CD14-positive monocyte (primary cell): Measurements from ENCODE around the gene TGDS. TPM values are rescaled to one million over a fixed set of nuclear protein-coding genes. Genes with fewer than 3 reads are reported as not detected.

Experiments used
- DNase-seq, 3 donors: peaks; one replicate each; pipeline ENCODE4 v3.0.0-alpha.2; 2011 to 2022
- H2AFZ ChIP-seq: 2 replicates; pipeline ENCODE4 v1.6.0; 2012; ENCODE audit warnings: mild to moderate bottlenecking, low read depth, low read length, inconsistent platforms; ENCODE audit not compliant: insufficient read depth, poor library complexity, severe bottlenecking
- H3K27ac ChIP-seq, 2 donors: 1 replicate in 1 of 2; 2 replicates in 1 of 2; pipeline ENCODE4 v1.5.1; 2012 to 2013; ENCODE audit warnings: low read length in 2 of 2, control low read depth in 1 of 2, inconsistent platforms in 1 of 2, low read depth in 1 of 2, mild to moderate bottlenecking in 1 of 2
- H3K27me3 ChIP-seq, 2 donors: one replicate each; pipeline versions ENCODE4 v1.6.0 to v1.6.1; 2011 to 2013; ENCODE audit warnings: low read length in 2 of 2; ENCODE audit not compliant: control insufficient read depth in 2 of 2, insufficient read depth in 2 of 2
- H3K36me3 ChIP-seq, 2 donors: replicated peaks in 1 of 2; 1 replicate in 1 of 2; 2 replicates in 1 of 2; pipeline versions ENCODE4 v1.5.1 to v1.6.1; 2012 to 2013; ENCODE audit warnings: low read length in 2 of 2, control low read depth in 1 of 2, inconsistent platforms in 1 of 2, mild to moderate bottlenecking in 1 of 2; ENCODE audit not compliant: insufficient read depth in 2 of 2, control insufficient read depth in 1 of 2
- H3K4me1 ChIP-seq, 2 donors: 1 replicate in 1 of 2; 2 replicates in 1 of 2; pipeline versions ENCODE4 v1.5.1 to v1.6.1; 2012 to 2013; ENCODE audit warnings: low read length in 2 of 2, control low read depth in 1 of 2, inconsistent platforms in 1 of 2, mild to moderate bottlenecking in 1 of 2, moderate library complexity in 1 of 2; ENCODE audit not compliant: insufficient read depth in 2 of 2, control insufficient read depth in 1 of 2
- H3K4me2 ChIP-seq: replicated peaks from 2 replicates; pipeline ENCODE3; 2012; ENCODE audit warnings: low read length, moderate library complexity, mild to moderate bottlenecking; ENCODE audit not compliant: poor library complexity, severe bottlenecking; ENCODE audit errors: extremely low read depth
- H3K4me3 ChIP-seq, 3 experiments: fragments of 200-600 bp in 1 of 3; sonication (generic) in 1 of 3; replicated peaks in 1 of 3; 1 replicate in 2 of 3; 2 replicates in 1 of 3; pipeline ENCODE4 v1.5.1; 2011 to 2013; ENCODE audit warnings: low read length in 3 of 3, mild to moderate bottlenecking in 3 of 3, control low read depth in 2 of 3, low read depth in 2 of 3, inconsistent platforms in 1 of 3, moderate library complexity in 1 of 3
- H3K79me2 ChIP-seq: 2 replicates; pipeline ENCODE4 v1.6.0; 2012; ENCODE audit warnings: mild to moderate bottlenecking, control low read depth, inconsistent platforms, low read length, moderate library complexity; ENCODE audit not compliant: insufficient read depth
- H3K9ac ChIP-seq: 2 replicates; pipeline ENCODE4 v1.6.0; 2017; ENCODE audit warnings: low read length, mild to moderate bottlenecking; ENCODE audit not compliant: insufficient read depth, poor library complexity, severe bottlenecking
- H3K9me3 ChIP-seq, 2 donors: replicated peaks in 1 of 2; 1 replicate in 1 of 2; 2 replicates in 1 of 2; pipeline versions ENCODE4 v1.5.1 to v1.6.1; 2012 to 2013; ENCODE audit warnings: low read length in 2 of 2, control low read depth in 1 of 2; ENCODE audit not compliant: control insufficient read depth in 1 of 2, insufficient read depth in 1 of 2
- H4K20me1 ChIP-seq: 2 replicates; pipeline ENCODE4 v1.6.0; 2012; ENCODE audit warnings: mild to moderate bottlenecking, low read length, control low read depth, moderate library complexity; ENCODE audit not compliant: insufficient read depth
- H3K27ac Mint-ChIP-seq, 7 donors: one replicate each; pipeline ENCODE4 v1.8.0; 2020; ENCODE audit warnings: mild to moderate bottlenecking in 7 of 7, mixed read lengths in 7 of 7, moderate library complexity in 6 of 7, inconsistent platforms in 2 of 7
- H3K27me3 Mint-ChIP-seq, 3 donors: one replicate each; pipeline ENCODE4 v1.8.0; 2021 to 2022; ENCODE audit warnings: low read depth in 3 of 3, mild to moderate bottlenecking in 3 of 3, mixed read lengths in 3 of 3, moderate library complexity in 3 of 3, inconsistent platforms in 1 of 3
- H3K36me3 Mint-ChIP-seq, 2 donors: one replicate each; pipeline ENCODE4 v1.8.0; 2020; ENCODE audit warnings: mixed read lengths in 2 of 2, inconsistent platforms in 1 of 2, mild to moderate bottlenecking in 1 of 2
- H3K4me1 Mint-ChIP-seq: one replicate; pipeline ENCODE4 v1.8.0; 2020; ENCODE audit warnings: mild to moderate bottlenecking, mixed read lengths
- H3K4me3 Mint-ChIP-seq, 2 donors: one replicate each; pipeline ENCODE4 v1.8.0; 2020; ENCODE audit warnings: mild to moderate bottlenecking in 2 of 2, mixed read lengths in 2 of 2, moderate library complexity in 1 of 2
- H3K9me3 Mint-ChIP-seq, 7 donors: one replicate each; pipeline ENCODE4 v1.8.0; 2020 to 2022; ENCODE audit warnings: mixed read lengths in 7 of 7, mild to moderate bottlenecking in 6 of 7, moderate library complexity in 6 of 7, inconsistent platforms in 2 of 7
- CTCF ChIP-seq: fragments of 200-600 bp; IDR thresholded peaks from one replicate; pipeline ENCODE4 v1.8.0; 2022; ENCODE audit warnings: antibody characterized with exemption, mild to moderate bottlenecking
- WGBS: methylation state at CpG from one replicate; pipeline ENCODE4 v1.1.5; 2013; ENCODE audit warnings: missing lambda C conversion rate; ENCODE audit not compliant: insufficient coverage; 5-methylcytosine and 5-hydroxymethylcytosine counted together
- intact Hi-C, 2 donors: fragments of 100-400 bp; cut with micrococcal nuclease; formaldehyde crosslinking; loops; one replicate each; pipeline versions ENCODE4 v1.15.0 to v1.15.1; 2023
- polyA plus RNA-seq, 3 donors: library from polyadenylated mRNA; depleted of rRNA in 1 of 3; unstranded in 2 of 3; stranded (reverse) in 1 of 3; fragments of 300-500 nt in 2 of 3; fragments of >200 nt in 1 of 3; fragmentation: Illumina TruSeq in 2 of 3; gene quantifications; 1 replicate in 2 of 3; 2 replicates in 1 of 3; pipeline ENCODE4 v1.2.3, GENCODE V29; 2012 to 2021

The TGDS gene
- polyA plus RNA-seq, 3 donors = 5.2 to 6.8 (median 5.6) TPM

GRCh38 chr13:94613051-94613450 is 17.1 kb upstream of the TGDS start:
- H3K4me1 Mint-ChIP-seq = peaks cover 6% of the 10 kb centered on the region
- Histone ChIP-seq H3K27ac (no peak overlapping the region), H3K4me2 (no peak overlapping the region), H4K20me1 (no peaks in the 10 kb centered on the region), H3K9me3 (no peaks in the 10 kb centered on the region), H3K9ac (no peak overlapping the region), H3K36me3 (peaks cover 14 to 64% of the 10 kb centered on the region in 2 donors), H3K27me3 (no peaks in the 10 kb centered on the region), H3K4me1 (no peaks in the 10 kb centered on the region), H3K79me2 (no peaks in the 10 kb centered on the region), H3K4me3 (no peak overlapping the region), H2AFZ (no peak overlapping the region)
- peaks cover 24% of the 10 kb centered on the region in 2 donors for H3K36me3 Mint-ChIP-seq
- no peaks in the 10 kb centered on the region for H3K27me3 Mint-ChIP-seq
- TF ChIP-seq CTCF = no peak
- intact Hi-C loops = no loop called here
- no peaks in the 10 kb centered on the region for H3K9me3 Mint-ChIP-seq
- H3K27ac Mint-ChIP-seq = no peak overlapping the region
- H3K4me3 Mint-ChIP-seq = no peak overlapping the region
- DNase-seq = no peak

- Mint-ChIP-seq H3K27me3 (no peaks in the 10 kb centered on the region), H3K9me3 (no peaks in the 10 kb centered on the region)
- intact Hi-C loops = no loop called here
These were observed 16.1 kb upstream of the TGDS start for GRCh38 chr13:94612050-94612449.

More at GRCh38 chr13:94612050-94612449, 16.1 kb upstream of the TGDS start:
- H3K27me3 ChIP-seq = no peaks in the 10 kb centered on the region
- H4K20me1 ChIP-seq = no peaks in the 10 kb centered on the region
- no peaks in the 10 kb centered on the region for H3K79me2 ChIP-seq
- H3K9ac ChIP-seq = no peak overlapping the region
- H3K9me3 ChIP-seq = no peaks in the 10 kb centered on the region
- no peak for TF ChIP-seq CTCF
- H2AFZ ChIP-seq = no peak overlapping the region
- no peak overlapping the region for H3K4me3 ChIP-seq
- no peak for DNase-seq
- H3K4me2 ChIP-seq = no peak overlapping the region
- H3K36me3 ChIP-seq = peaks cover 22 to 71% of the 10 kb centered on the region in 2 donors
- H3K27ac ChIP-seq = no peak overlapping the region
- Mint-ChIP-seq H3K36me3 (peaks cover 27 to 29% of the 10 kb centered on the region in 2 donors), H3K4me3 (no peak overlapping the region), H3K27ac (no peak overlapping the region), H3K4me1 (peaks cover 6% of the 10 kb centered on the region)
- WGBS = 100% methylated on average over 3 of the region's 4 CpGs
- no peaks in the 10 kb centered on the region for H3K4me1 ChIP-seq
